Glutamatergic neuron (in vitro differentiated cells): Measurements from ENCODE around the gene PEDS1. TPM values are rescaled to one million over a fixed set of nuclear protein-coding genes. Genes with fewer than 3 reads are reported as not detected.
A peak's percentile ranks its signal among the peaks of the same experiment; 100 is the strongest.
"Not testable (repeated sequence)": the region's sequence is repeated elsewhere in the genome, so short reads cannot be mapped to it uniquely, and the experiment has no call there.

Source experiments
- DNase-seq: peaks from one replicate; pipeline ENCODE4 v3.0.0; 2022
- H3K27ac Mint-ChIP-seq: one replicate; pipeline ENCODE4 v1.8.0; 2020; ENCODE audit warnings: mild to moderate bottlenecking, mixed read lengths, inconsistent platforms; ENCODE audit not compliant: unreplicated experiment
- H3K27me3 Mint-ChIP-seq: one replicate; pipeline ENCODE4 v1.8.0; 2020; ENCODE audit warnings: mild to moderate bottlenecking, moderate library complexity, mixed read lengths, inconsistent platforms; ENCODE audit not compliant: unreplicated experiment
- H3K36me3 Mint-ChIP-seq: one replicate; pipeline ENCODE4 v1.8.0; 2020; ENCODE audit warnings: mild to moderate bottlenecking, mixed read lengths, inconsistent platforms; ENCODE audit not compliant: unreplicated experiment
- H3K4me1 Mint-ChIP-seq: one replicate; pipeline ENCODE4 v1.8.0; 2020; ENCODE audit warnings: mild to moderate bottlenecking, low read depth, mixed read lengths, inconsistent platforms; ENCODE audit not compliant: unreplicated experiment
- H3K4me3 Mint-ChIP-seq: one replicate; pipeline ENCODE4 v1.8.0; 2020; ENCODE audit warnings: mild to moderate bottlenecking, mixed read lengths, inconsistent platforms; ENCODE audit not compliant: unreplicated experiment
- H3K9me3 Mint-ChIP-seq: one replicate; pipeline ENCODE4 v1.8.0; 2020; ENCODE audit warnings: mild to moderate bottlenecking, moderate library complexity, mixed read lengths, inconsistent platforms; ENCODE audit not compliant: unreplicated experiment
- long read RNA-seq: library from polyadenylated mRNA; unstranded; transcript quantifications from one replicate; pipeline ENCODE4 v2.0.0, GENCODE V29; 2020; ENCODE audit not compliant: unreplicated experiment
- total RNA-seq: library from RNA; stranded (reverse); fragmentation: NEBNext Ultra II Directional; extraction: Animal tissue kit (Norgen Biotek cat#: 25700); gene quantifications from one replicate; pipeline ENCODE4 v1.2.1, GENCODE V29; 2021; ENCODE audit not compliant: unreplicated experiment
- TF ChIP-seq, protein P1 (sequence below): fragments of 200-600 bp; sonication (generic); IDR thresholded peaks from one replicate; pipeline ENCODE4 v1.5.0; 2021; ENCODE audit not compliant: partially characterized antibody, unreplicated experiment

Gene PEDS1
- total RNA-seq, result 29.3 TPM
- long read RNA-seq, full-length matches to known transcripts, result 11 of 19 reads
- long read RNA-seq, partial matches to known transcripts, result 2 of 19 reads
- long read RNA-seq, other reads (novel, unspliced or antisense), result 6 of 19 reads

DNA sequence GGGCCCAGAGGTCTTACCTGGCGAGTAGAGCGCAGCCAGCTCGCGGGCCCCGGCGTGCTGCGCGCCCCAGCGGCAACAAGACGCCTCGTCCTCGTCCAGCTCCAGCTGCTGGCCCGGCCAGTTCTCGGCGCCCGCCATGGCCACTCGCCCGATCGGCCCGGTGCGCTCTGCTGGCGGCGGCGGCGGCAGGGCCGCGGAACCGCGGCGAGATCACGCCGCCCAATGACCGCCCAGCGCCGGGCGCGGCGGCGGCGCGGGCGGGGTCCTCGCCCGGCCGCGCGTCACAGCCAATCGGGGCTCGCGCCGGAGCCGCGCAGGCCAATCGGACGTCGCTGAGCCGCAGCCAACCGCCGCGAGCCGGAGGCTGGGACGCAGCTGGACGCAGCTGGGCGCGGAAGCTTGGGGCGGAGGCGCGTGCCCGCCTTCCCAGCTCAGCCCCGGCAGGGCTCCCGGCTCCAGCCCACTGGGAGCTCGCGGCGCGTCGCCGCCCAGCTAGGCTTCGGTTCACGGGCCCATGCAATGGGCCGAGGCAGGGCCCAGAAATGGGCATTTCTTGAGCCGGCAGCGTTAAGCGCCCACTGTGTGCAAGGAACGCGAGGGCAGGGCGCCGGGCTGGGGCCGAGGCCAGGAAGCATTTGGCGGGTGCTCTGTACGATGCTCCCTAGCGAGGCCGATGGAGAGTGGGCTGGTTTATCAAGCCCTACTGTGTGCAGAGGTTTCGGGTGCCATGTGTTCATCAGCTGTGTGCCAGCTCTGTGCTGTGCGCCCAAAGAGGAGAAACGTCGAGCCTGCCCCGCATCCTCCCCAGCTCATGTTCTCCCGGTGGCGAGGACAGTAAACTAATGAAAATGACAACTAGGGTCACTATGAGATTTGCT is at the start of gene PEDS1:
Gene PEDS1 (minus strand): TSS at position 224 of the 878 bp plus-strand sequence. CDS start 86 bp downstream, at position 138.
- peaks cover 4% of the 10 kb centered on the region for H3K36me3 Mint-ChIP-seq
- TF ChIP-seq, protein P1, sequence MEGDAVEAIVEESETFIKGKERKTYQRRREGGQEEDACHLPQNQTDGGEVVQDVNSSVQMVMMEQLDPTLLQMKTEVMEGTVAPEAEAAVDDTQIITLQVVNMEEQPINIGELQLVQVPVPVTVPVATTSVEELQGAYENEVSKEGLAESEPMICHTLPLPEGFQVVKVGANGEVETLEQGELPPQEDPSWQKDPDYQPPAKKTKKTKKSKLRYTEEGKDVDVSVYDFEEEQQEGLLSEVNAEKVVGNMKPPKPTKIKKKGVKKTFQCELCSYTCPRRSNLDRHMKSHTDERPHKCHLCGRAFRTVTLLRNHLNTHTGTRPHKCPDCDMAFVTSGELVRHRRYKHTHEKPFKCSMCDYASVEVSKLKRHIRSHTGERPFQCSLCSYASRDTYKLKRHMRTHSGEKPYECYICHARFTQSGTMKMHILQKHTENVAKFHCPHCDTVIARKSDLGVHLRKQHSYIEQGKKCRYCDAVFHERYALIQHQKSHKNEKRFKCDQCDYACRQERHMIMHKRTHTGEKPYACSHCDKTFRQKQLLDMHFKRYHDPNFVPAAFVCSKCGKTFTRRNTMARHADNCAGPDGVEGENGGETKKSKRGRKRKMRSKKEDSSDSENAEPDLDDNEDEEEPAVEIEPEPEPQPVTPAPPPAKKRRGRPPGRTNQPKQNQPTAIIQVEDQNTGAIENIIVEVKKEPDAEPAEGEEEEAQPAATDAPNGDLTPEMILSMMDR, result no peak
- peak; percentile 95 for DNase-seq
- H3K27ac Mint-ChIP-seq, result peak within 1 kb of the TSS; percentile 82
- peaks cover 19% of the 10 kb centered on the region for H3K4me1 Mint-ChIP-seq
- peaks cover 25% of the 10 kb centered on the region for H3K27me3 Mint-ChIP-seq
- H3K9me3 Mint-ChIP-seq, result peaks cover 11% of the 10 kb centered on the region
- peak within 1 kb of the TSS; percentile 91 for H3K4me3 Mint-ChIP-seq

DNA sequence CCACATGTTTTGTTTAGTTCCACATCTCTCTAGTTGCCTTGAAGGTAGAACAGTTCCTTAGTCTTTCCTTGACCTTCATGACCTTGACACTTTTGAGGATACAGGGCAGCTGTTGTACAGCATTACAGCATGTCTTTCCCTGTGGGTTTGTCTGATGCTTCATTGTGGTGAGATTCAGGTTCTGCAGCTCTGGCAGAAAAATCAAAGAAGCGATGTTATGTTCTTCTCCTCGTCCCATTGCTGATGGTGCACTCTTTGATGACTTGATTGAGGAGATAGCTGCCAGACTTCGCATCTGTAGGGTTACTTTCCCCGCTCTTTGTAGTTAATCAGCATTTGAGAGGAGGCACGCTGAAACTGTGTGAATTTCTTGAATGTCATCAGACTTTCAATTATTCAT is 49.2 kb upstream of the PEDS1 start:
- H3K27me3 Mint-ChIP-seq, result no peaks in the 10 kb centered on the region
- no peak overlapping the region for H3K27ac Mint-ChIP-seq
- H3K36me3 Mint-ChIP-seq, result peaks cover 15% of the 10 kb centered on the region
- H3K4me3 Mint-ChIP-seq, result no peak overlapping the region
- no peaks in the 10 kb centered on the region for H3K4me1 Mint-ChIP-seq
- DNase-seq, result no peak
- TF ChIP-seq, protein P1, result no peak
- H3K9me3 Mint-ChIP-seq, result peaks cover 11% of the 10 kb centered on the region

DNA sequence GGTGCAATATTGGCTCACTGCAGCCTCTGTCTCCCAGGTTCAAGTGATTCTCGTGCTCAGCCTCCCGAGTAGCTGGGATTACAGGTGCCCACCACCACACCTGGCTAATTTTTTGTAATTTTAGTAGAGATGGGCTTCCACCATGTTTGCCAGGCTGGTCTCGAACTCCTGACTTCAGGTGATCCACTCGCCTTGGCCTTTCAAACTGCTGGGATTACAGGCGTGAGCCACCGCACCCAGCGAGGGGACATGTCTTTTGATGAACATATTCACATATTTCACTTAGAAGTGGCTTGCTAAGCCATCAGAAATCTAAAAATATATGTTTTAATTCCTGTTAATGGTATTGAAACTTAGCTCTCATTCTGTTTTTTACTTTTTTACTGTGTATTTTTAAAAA is 48.2 kb upstream of the PEDS1 start:
- H3K36me3 Mint-ChIP-seq, result peaks cover 15% of the 10 kb centered on the region
- H3K4me3 Mint-ChIP-seq, DNase-seq, H3K27me3 Mint-ChIP-seq, H3K4me1 Mint-ChIP-seq, H3K27ac Mint-ChIP-seq: not testable (repeated sequence)
- peaks cover 11% of the 10 kb centered on the region for H3K9me3 Mint-ChIP-seq

DNA sequence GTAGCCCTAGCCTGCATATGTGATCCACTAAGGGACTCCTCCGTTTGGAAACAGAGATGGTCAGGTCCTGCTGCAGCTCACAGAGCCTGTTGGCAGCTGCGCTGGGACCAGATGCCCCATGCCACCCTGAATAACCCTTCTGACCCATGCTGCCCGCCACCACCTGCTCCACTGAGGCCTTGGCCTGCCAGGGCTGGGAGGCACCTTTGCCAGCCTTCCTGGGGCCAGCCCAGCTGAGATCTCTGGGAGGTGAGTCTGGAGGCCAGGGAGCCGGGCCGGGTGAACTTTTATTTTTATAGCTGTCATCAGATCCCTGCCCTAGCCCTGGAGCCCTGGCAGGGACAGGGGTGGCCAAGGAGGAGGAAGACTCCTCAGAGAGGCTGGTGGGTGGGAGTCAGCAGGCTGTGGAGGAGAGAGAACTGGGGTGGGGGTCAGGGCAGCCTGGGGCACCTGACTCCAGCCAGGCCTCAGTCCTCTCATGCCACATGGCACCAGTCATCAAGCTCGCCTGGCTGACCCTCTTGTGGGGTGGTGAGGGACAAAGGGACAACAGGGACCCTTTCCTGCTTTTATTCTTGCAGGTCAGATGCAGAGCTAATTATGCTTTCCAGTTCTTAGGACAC is 47.1 kb upstream of the PEDS1 start:
- peaks cover 2% of the 10 kb centered on the region for H3K27me3 Mint-ChIP-seq
- peaks cover 15% of the 10 kb centered on the region for H3K36me3 Mint-ChIP-seq
- H3K4me3 Mint-ChIP-seq, result no peak overlapping the region

DNA sequence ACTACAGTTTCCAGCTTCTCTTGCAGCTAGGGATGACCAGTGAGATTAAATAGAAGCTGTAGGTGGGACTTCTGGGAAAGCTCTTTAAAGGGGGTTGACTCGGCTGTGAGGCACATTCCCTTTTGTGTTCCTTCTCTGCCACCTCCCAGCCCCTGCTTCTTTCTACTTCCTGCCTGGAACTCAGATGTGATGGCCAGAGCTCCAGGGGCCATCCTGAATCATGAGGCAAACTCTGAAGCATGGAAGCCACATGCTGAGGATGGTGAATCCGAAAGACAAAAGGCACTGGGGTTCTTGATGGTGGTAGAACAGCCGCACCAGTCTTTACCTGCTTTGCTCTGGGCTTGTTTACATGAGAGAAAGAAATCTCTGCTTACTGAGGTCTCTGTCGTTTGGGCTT is 46.2 kb upstream of the PEDS1 start:
- Mint-ChIP-seq H3K27me3 (peaks cover 2% of the 10 kb centered on the region), H3K9me3 (peaks cover 14% of the 10 kb centered on the region), H3K4me1 (peaks cover 3% of the 10 kb centered on the region), H3K4me3 (no peak overlapping the region), H3K36me3 (peaks cover 15% of the 10 kb centered on the region), H3K27ac (no peak overlapping the region)
- DNase-seq, result no peak
- TF ChIP-seq, protein P1, result no peak

More for the DNA sequence above, 47.1 kb upstream of the PEDS1 start:
- no peak overlapping the region for H3K27ac Mint-ChIP-seq
- no peak for DNase-seq
- H3K9me3 Mint-ChIP-seq, result peaks cover 14% of the 10 kb centered on the region
- H3K4me1 Mint-ChIP-seq, result peaks cover 3% of the 10 kb centered on the region
- TF ChIP-seq, protein P1, result no peak
